A549 (cell line): ENCODE data around the gene PRLR.

Experiments
- CTCF ChIP-seq: fragments of >200 bp; sonication (Bioruptor Twin); formaldehyde crosslinking; IDR thresholded peaks from 3 replicates; pipeline ENCODE4 v1.5.1; 2016
- HMGXB4 ChIP-seq: fragments of 250-450 bp; sonication (Bioruptor Pico); IDR thresholded peaks from 2 replicates; pipeline ENCODE4 v1.5.0; 2021; ENCODE audit warnings: mild to moderate bottlenecking, moderate library complexity, borderline replicate concordance
- KDM1A ChIP-seq: fragments of 200-600 bp; sonication (generic); IDR thresholded peaks from 2 replicates; pipeline ENCODE4 v1.6.1; 2016; ENCODE audit warnings: low read depth, mild to moderate bottlenecking
- POLR2A ChIP-seq: IDR thresholded peaks from 2 replicates; pipeline ENCODE4 v1.6.1; 2012; ENCODE audit warnings: mild to moderate bottlenecking, low read length
- USF2 ChIP-seq: fragments of 450-650 bp; IDR thresholded peaks from 2 replicates; pipeline ENCODE4 v1.6.1; 2014; ENCODE audit warnings: antibody characterized with exemption

GRCh38 chr5:35232124-35232523, 1.8 kb upstream of the PRLR start:
- TF ChIP-seq POLR2A (no peak), KDM1A (no peak), CTCF (no peak), HMGXB4 (CRISPR knock-in tag) (no peak), USF2 (no peak)
